ENCODE data around the gene RFC1. TPM values are rescaled to one million over a fixed set of nuclear protein-coding genes. Genes with fewer than 3 reads are reported as not detected.

RFC1 gene
- total and polyA plus RNA-seq, 2 experiments from 2014 or later = 21.5 to 29.5 TPM

- DNase-seq (ENCODE audit: low read depth in 1 of 2, low spot score in 1 of 2) = no peak
- Histone ChIP-seq H3K4me3 (no peak overlapping the region), H3K9me3 (ENCODE audit: low read depth) (no peaks in the 10 kb centered on the region), H3K36me3 (peaks cover 5% of the 10 kb centered on the region), H3K4me1 (ENCODE audit: low read depth) (no peaks in the 10 kb centered on the region), H3K27me3 (no peaks in the 10 kb centered on the region), H3K27ac (no peak overlapping the region)
- TF ChIP-seq CTCF (IDR thresholded peaks at IDR 0.05; ENCODE audit: low read depth, low read length) = no peak
These were observed 17.5 kb downstream of the RFC1 start for GRCh38 chr4:39348371-39349315.

GRCh38 chr4:39346856-39347519 is 19.2 kb downstream of the RFC1 start:
- no peak for DNase-seq (ENCODE audit: low read depth in 1 of 2, low spot score in 1 of 2)
- Histone ChIP-seq H3K4me3 (no peak overlapping the region), H3K27ac (no peak overlapping the region), H3K4me1 (ENCODE audit: low read depth) (no peaks in the 10 kb centered on the region), H3K36me3 (peaks cover 5% of the 10 kb centered on the region), H3K27me3 (no peaks in the 10 kb centered on the region), H3K9me3 (ENCODE audit: low read depth) (no peaks in the 10 kb centered on the region)
- TF ChIP-seq CTCF (IDR thresholded peaks at IDR 0.05; ENCODE audit: low read depth, low read length) = no peak

GRCh38 chr4:39342731-39343130 is 23.4 kb downstream of the RFC1 start:
- DNase-seq (ENCODE audit: low read depth in 1 of 2, low spot score in 1 of 2) = no peak
- no peak overlapping the region for H3K4me3 ChIP-seq
- no peaks in the 10 kb centered on the region for H3K9me3 ChIP-seq (ENCODE audit: low read depth)
- H3K27ac ChIP-seq = no peak overlapping the region
- H3K36me3 ChIP-seq = no peaks in the 10 kb centered on the region
- TF ChIP-seq CTCF (IDR thresholded peaks at IDR 0.05; ENCODE audit: low read depth, low read length) = no peak
- H3K27me3 ChIP-seq = no peaks in the 10 kb centered on the region
- H3K4me1 ChIP-seq (ENCODE audit: low read depth) = no peaks in the 10 kb centered on the region

- no peak overlapping the region for H3K4me3 ChIP-seq
- DNase-seq (ENCODE audit: low read depth in 1 of 2, low spot score in 1 of 2) = no peak
- H3K27me3 ChIP-seq = no peaks in the 10 kb centered on the region
- H3K36me3 ChIP-seq = no peaks in the 10 kb centered on the region
- no peak overlapping the region for H3K27ac ChIP-seq
- no peaks in the 10 kb centered on the region for H3K4me1 ChIP-seq (ENCODE audit: low read depth)
- no peaks in the 10 kb centered on the region for H3K9me3 ChIP-seq (ENCODE audit: low read depth)
- no peak for TF ChIP-seq CTCF (IDR thresholded peaks at IDR 0.05; ENCODE audit: low read depth, low read length)
These were observed 25.0 kb downstream of the RFC1 start for GRCh38 chr4:39341075-39341725.

- H3K4me1 ChIP-seq (ENCODE audit: low read depth) = no peaks in the 10 kb centered on the region
- no peak for TF ChIP-seq CTCF (IDR thresholded peaks at IDR 0.05; ENCODE audit: low read depth, low read length)
- no peak for DNase-seq (ENCODE audit: low read depth in 1 of 2, low spot score in 1 of 2)
These were observed 26.2 kb downstream of the RFC1 start for GRCh38 chr4:39339968-39340367.

More at GRCh38 chr4:39339968-39340367, 26.2 kb downstream of the RFC1 start:
- no peak overlapping the region for H3K4me3 ChIP-seq
- H3K27ac ChIP-seq = no peak overlapping the region
- no peaks in the 10 kb centered on the region for H3K36me3 ChIP-seq
- no peaks in the 10 kb centered on the region for H3K27me3 ChIP-seq
- H3K9me3 ChIP-seq (ENCODE audit: low read depth) = no peaks in the 10 kb centered on the region

Measured in cardiac muscle cell (in vitro differentiated cells and primary cell).